Stimulated activated CD8-positive, alpha-beta memory T cell treated with anti-CD3 and anti-CD28 coated beads, Interleukin-7, amount 100 ng/mL, for 48 hours (primary cell): ENCODE results near the gene CDH19.

Experiments used
- DNase-seq, 2 donors: peaks; one replicate each; pipeline ENCODE4 v3.0.0-alpha.2; 2020; ENCODE audit warnings: low read depth in 1 of 2; ENCODE audit errors: extremely low read depth in 1 of 2

Gene CDH19

DNA sequence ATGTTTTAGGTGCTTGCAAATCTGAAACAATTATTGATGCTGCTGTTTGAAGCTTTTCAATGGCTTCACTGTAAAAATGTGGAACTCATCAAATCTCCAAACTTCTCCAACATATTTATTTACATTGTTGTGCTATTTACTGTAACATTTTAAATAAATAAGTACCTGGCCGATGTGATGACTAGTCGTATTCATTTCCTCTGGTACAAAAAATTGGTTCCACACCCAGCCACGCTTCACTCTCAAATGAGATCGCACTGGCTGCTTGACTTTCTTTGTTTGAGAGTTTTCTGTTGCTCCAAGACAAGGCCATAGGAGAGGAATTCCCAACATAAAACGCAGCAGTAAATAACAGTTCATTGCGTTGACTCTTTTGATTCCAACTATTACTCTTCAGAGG, 32.0 kb downstream of the CDH19 start:
- DNase-seq: no peak

DNA sequence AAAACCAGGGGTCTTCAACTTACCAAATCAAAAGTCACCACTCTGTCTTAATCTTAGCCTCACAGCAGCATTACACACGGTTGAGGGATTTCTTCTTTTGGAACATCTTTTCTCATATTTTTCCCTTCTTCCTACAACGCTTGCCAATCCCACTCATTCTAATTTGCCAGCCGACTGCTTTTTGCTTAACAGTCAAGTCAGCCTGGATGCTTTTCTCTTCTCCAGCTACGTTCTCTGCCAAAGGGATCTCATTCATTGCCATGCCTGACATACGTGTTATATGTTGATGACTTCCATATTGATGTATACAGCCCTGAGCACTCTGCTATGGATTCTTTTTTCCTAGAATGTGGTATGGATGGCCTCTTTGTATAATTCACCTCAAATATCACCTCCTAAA, 37.3 kb downstream of the CDH19 start:
- DNase-seq: no peak

DNA sequence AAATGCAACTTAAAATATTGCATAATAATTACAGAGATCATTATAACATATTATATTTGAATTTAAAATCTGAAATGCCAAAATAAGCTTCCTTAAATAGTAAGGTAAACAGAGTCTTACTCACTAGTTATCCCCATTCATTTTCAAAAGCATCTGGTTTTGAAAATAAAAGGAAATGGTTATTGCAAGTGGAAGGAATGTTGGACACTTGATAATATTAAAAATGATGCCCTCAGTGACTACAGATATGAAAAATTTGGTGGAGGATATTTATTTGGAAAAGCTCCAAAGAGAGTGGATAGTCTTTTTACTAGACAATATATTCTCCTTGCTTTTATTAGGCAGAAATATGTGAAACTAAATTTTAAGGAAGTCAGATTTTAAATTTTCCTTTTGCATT, 39.7 kb downstream of the CDH19 start:
- DNase-seq: no peak

DNA sequence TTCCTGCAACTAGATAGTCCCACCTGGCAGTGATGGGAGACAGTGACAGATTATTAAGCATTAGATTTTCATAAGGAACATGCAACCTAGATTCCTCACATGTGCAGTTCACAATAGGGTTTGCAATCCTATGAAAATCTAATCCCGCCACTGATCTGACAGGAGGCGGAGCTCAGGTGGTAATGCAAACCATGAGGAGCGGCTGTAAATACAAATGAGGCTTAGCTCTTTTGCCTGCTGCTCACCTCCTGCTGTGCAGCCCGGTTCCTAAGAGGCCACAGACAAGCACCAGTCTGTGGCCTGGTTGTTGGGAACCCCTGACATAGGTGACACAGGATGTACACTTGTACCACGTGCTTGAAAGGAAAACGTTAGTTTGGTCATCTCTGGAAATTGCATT, 41.6 kb downstream of the CDH19 start:
- no peak for DNase-seq

DNA sequence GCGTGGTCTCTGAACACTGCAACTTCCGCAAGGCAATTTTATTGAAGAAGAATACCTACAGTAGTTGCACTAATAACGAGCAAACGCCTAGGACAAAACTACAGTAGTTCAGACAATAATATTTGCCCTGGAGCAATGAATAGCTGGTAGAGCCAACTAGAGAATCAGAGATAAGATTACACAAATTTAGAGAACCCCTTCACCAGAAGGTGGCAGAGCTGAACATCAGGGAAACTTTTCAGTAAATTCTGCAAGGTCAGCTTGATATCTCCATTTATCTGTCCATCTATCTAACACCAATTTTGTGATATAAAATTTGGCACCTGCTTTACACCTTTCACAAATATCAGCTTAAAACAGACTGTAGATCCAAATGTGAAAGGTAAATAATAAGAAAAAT, 43.8 kb downstream of the CDH19 start:
- no peak for DNase-seq

DNA sequence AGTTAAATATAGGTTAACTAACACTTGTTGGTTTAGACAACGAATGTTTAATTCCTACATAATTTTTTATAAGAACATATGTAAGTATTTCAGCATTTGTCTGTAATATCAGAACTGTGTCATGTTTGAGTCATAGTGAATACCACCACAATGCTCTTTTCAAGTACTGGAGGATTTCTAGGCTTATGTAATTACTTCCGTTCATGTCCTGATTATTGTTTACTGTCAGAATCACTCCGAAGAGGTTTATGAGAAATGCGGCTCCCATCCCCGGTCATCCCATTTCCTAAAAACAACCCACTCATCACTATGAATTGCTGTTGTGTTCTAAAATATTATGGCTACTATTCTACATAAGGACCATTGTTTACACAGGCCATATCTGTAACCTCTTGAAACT, 45.1 kb downstream of the CDH19 start:
- DNase-seq: no peak

DNA sequence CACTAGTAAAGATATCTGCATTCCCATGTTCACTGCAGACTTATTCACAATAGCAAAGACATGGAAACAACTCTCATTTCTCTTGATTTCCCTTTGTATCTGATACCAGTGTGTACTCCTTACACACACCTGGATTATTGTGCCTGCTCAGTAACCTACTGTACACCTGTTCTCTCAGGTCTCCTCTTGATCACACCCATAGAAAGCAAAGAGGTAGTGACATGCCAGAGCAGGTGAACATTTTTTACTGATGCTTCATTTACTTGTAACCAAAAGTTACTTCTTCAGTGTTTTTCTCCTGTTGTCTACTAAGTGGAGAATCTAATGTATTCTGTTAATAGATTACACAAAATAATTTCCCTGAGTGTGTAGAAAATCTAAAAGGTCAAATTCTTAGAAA, 46.8 kb downstream of the CDH19 start:
- no peak for DNase-seq

DNA sequence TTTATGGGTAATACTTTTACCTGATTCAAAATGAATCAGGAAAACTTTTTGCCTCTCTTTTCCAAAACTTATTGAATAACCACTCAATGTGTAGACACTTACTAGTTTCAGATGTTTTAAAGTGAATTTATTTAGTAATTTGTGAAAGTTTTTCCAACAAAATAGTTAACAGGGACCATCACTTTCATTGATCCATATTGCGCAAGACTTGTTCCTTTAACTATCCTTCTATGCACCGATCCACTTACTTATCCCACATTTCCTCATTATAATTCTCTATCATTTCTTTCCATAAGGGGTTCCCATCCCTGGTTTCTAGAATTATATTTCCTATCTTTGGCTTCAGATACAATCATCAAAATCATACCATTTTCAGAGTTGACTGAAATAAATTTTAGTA, 48.3 kb downstream of the CDH19 start:
- no peak for DNase-seq

DNA sequence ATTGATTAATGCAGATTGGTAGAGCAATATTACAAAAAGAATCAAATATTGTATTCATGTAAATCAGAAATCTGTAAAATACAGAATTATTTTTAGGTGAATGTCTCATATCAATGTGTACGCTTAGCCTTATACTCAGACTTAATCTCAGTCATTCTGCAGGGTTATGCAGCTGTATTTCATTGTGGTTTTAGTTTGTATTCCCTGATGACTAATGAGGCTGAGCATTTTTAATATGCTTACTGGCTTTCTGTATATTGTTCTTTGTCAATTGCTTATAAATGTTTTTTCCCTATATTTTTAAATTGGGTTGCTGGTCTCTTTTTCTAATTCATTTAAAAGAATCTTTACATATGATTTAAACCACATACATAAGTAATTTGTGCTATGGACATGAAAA, 50.1 kb downstream of the CDH19 start:
- DNase-seq: no peak

DNA sequence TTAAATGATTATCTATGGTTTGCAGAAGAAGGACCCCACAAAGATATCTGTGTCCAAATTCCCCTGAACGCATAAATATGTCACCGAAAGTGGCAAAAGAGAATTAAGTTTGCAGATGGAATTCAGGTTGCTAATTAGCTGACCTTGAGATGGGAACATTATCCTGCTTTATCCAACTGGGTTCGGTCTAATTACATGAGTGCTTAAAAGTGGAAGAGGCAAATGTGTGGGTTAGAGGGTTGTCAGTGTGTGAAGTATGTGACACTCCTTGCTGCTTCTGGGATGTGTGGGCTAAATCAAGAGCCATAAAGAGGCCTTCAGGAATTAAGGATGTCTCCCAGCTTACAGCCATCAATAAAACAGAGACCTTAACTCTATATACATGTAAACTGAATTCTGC, 53.5 kb downstream of the CDH19 start:
- no peak for DNase-seq

DNA sequence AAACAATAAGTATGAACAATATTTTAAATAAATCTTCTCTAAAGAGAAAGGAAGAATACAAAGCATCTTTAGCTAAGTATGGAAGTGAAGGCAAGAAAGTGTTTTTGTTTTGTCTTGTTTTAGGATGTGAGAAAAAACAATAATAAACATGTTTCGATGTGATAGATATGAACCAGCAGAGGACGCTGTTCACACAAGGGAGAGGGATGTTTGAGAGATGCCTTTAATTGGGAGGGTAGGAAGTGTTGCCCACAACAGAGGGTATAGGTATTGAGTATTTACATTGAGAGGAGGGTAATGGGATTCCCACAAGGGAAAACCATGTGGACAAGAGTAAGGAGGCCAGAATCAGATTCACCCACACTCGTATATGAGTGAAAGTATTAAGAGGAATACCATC, 55.1 kb downstream of the CDH19 start:
- DNase-seq: no peak

DNA sequence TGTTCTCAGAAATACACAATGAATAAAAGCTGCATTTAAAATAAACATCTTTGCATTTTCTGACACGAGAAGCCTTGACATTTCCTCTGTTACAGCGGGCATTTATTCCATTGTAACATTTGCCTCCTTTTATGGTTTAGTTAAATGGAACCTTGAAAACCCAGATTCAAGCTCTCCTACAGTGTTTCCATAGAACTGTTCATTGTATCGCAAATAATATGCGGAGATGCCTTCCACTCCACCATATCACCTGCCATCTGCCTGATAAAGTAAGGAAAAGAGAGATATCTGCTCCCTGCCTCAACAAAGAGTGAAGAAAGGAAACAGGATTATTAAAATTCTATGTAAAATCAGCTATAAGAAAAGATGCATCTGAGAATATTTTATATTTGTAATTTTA, 69.8 kb downstream of the CDH19 start:
- no peak for DNase-seq

DNA sequence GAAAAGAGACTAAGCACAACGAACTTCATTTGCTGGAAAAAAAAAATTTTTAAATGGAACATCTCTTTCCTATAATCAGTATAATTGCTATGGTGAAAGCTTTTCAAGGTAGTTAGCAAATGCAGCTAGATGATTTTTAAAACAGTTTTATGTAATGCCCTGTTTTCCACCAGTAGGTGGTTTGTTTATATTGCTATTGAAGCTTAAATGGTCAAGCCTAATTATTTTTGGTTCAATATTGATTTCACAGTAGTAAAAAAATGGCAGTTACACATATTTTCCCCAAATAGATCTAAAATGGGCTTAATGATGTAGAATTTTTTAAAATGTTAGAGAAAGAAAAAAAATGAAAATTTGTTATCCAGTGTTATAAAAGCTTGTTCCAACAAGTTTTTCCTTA, 70.2 kb downstream of the CDH19 start:
- DNase-seq: no peak

DNA sequence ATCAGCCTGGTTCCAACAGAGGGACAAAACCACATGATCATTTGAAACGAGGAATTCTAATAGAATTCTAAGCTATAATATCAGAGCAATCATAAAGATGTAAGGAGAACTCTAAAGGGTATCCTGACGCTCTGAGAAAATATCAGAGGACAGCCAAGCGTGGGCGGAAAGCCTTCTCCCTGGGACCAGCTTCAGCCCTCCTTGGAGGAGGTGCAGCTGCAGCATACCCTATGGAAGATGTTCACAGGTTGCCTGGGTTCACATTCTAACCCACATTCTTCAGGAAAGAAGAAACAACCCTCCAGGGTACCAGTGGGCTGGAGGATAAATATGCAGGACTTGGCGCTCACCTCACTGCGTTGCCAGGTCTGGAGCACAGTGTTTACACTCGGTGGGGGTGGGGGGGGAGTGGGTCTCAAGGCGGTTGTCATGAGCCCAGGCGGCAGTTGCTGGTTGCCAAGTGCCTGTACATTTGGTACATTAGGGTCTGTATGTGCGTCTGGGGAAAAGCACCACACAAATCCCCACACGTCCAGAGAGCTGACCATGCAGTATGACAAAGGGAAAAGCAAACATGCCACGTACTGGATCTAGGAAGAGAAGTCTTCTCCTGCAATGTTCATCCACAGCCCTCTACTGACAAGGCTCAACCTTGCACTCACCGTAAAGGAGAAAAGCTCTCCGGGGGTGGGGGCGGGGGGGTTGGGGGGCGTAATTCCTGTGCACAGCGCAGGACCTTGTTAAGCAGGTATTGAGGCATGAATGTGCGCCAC, 80.5 kb downstream of the CDH19 start:
- DNase-seq: no peak

DNA sequence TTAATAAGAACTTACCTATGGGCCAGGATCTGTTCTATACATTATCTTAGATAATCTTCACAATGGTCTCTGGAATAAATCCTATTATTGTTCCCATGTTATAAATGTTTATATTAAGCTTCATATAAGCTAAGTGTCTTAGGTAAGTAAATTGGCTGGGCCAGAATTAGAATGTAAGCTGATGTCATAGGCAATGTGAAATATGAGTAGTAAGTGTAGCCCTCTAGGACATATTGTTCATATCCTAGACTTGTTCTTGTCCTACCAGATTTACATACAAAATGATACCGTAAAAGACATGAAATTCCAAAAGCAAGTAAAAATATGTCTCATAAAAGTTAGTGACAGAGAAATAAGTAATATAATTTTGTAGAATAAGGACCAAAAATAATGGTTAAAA, 89.9 kb downstream of the CDH19 start:
- DNase-seq: no peak

DNA sequence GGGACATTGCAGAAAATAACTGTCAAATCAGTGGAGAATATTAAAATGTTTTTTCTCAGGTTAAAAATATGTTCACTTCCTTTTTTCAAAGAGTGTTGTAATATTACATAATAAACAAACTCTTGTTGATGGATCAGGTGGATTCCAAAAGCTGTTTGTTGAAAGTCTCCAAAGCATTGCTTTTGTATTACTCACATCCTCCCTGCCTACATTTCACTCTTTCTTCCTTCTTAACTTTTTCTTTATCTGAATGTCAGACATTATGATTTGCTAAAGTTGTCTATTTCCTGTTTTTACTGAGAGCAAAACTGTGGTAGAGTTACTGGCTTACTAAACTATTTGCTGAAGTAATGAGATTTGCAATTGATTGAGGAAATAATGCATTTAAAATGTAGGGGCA, 92.1 kb downstream of the CDH19 start:
- DNase-seq: no peak

DNA sequence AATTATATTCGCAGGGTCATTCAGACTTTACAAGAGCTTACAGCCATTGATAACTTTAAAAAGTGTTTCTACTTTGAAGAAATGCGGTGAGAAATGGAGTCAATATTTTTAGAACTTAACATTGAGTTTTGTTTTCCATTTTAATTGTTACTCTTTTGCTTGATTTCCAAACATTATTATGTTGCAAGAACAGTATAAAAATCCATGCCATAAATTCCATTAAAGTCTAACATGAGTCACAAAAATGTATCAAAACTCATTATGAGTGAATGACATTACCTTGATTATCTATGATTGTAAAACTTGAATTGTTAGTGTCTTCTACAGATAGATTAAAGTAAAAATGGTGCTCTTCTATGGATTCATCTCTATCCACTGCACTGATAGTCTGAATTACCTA, 92.6 kb downstream of the CDH19 start:
- DNase-seq: no peak

DNA sequence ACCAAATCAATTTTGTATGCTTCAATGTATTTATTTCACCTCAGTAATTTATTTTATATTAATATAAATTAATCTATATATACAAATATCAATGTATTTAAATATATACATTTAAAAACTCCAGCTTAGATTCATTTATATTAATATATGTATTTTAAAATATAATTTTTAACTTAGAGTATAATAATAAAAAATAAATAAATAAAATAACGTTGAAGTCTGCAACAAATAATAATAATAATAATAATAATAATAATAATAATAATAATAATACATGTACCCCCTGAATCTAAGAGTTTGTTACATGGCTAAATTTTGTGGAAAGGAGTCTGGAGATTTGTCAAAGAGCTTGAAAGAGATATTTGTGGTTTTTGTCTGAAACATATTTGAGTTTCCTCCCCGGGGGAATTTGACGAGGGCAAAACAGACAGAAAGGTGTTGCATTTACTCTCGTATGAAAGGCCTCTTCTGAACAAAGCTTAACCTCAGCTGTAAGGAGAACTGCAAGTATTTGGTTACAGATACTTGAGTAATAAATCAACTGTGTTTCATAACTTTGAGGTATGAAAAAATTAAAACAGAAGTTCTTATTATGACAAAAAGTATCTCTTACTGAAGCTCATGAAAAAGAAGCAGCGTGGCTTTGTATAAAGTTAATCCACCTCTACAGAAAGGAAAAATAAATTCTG, 93.4 kb downstream of the CDH19 start:
- DNase-seq: no peak

DNA sequence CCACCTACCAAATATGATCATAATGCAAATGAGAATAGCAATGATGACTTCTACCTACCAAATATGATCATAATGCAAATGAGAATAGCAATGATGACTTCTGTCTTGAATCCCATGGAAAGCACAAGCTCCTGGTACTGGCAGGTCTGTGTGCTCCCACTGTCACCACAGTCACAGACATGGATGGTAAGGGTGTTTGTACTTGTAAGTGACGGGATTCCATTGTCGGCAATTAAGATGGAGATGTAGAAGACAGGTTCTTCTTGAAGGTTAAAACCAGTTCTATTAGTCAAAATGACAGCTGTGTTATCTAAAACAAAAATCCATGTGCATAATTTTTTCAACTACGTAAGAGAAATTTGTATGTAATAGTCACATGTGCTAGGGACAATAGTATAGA, 95.0 kb downstream of the CDH19 start:
- DNase-seq: no peak

DNA sequence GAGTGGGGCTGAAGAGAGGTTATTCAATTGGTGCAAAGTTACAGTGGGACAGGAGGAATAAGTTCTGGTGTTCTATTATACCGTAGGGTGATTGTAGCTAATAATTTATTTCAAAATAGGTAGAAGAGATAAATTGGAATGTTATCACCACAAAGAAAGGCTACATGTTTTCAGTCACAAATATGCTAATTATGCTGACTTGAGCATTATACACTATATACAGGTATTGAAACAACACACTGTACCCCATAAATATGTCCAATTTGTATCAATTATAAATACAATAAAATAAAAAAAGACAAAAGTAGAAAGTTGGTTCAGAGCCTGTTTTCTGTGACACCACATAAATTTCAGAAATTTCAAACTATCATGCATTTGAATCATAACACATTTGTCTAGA, 97.7 kb downstream of the CDH19 start:
- DNase-seq: no peak

DNA sequence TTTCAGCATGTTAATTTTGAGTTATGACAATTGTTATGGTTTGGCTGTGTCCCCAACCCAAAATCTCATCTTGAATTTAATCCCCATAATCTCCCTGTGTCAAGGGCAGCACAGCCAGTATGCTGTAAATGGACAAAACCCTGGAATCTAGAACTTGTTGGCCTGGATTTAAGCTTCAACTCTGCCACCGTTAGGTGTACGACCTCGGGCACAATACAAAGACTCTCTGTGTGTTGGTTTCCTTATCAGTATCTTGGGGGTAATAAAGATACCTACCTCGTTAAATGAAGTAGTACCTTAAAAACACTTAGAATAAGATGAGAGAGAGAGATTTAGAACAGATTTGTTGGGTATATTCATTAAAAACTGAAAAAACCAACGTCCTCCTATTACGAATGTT, 106.5 kb downstream of the CDH19 start:
- DNase-seq: no peak

DNA sequence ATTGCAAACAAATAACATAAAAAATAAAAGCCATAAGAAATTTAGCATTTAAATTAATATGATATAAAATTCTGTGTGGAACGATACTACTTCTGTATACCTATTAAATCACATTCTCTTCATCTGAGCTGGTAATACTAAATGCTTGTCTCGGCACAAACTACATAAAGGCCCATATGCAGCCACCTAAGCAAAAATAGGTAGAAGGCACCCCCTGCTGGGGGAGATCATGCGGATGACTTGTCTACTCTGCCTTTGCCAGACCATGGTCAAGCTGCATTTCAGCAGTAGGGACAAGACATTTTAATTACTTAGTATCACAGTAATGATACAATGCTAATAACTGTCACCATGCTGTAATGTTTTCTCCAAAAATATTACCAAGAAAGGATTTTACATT, 108.0 kb downstream of the CDH19 start:
- DNase-seq: no peak

DNA sequence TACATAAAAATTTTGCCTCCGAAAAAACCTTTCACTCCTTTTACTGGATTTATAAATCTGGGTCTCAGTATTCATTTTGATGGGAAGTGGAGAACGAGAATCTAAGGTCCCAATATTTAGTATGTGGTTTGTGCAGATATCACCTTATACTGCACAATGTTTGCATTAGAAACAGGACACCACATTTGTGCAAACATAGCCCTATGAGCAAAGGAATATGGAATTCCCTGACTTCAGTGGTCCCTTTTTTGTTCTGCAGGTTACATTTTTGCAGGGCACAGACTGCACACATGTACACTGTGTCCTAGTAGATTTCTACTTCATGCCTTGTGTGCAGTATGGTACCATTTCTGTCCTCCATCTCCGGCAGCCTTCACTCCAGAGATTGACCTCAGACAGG, 130.0 kb downstream of the CDH19 start:
- DNase-seq: no peak
